ENCODE measurements around the gene PSEN2.

Gene PSEN2

DNA sequence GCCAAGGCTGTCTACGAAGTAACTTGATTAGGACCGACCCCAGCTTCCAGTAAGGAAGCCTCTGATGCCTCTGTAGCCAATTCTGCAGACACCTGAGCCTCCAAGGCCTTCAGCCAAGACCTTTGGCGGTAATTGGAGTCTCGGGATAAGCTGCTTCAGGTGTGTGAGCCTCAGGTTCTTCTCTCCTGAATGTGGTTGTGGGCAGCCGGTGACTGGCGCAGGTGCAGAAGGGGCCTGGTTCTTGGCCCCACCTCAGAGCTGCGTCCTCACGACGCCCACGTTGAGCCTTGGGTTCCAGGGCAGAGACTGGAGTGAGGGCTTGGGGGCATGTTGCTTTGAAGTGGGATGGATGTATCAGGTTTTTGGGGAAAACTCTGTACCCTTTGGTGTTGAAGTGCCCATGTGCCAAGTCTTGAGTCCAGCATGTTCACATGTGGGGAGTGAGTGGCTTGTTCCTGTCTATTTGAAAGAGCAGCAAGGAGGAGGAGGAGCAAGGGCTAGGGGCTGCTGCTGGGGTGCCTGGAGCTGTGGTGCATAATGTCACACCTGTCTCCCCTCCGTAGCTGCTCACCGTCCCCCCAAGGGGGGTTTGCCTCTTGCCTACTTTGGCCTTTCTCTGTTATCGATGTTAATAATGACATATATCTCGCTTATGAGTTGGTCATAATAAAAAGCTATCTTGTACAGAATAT lies 1.4 kb downstream of the PSEN2 start:
- POLR2A ChIA-PET, result no interaction called here
- Histone ChIP-seq H3K4me1 (ENCODE audit: control extremely low read depth in 1 of 4, control insufficient read depth in 4 of 4, insufficient read depth in 4 of 4, low read length in 3 of 4) (peaks cover 0 to 41% (median 36%) of the 10 kb centered on the region in 4 experiments), H3K27me3 (replicated peaks in 2 of 5; ENCODE audit: control insufficient read depth in 4 of 5, insufficient read depth in 5 of 5, low read length in 4 of 5) (no peaks in the 10 kb centered on the region), H3K36me3 (ENCODE audit: control insufficient read depth in 4 of 4, insufficient read depth in 4 of 4, low read length in 3 of 4) (peaks cover 0 to 2% (median under 1%) of the 10 kb centered on the region in 4 experiments), H3K4me3 (ENCODE audit: control insufficient read depth in 1 of 7, extremely low read depth in 1 of 7, insufficient read depth in 4 of 7, low read depth in 2 of 7, low read length in 6 of 7) (peak overlapping the region in 4 of 7 experiments; percentile 70 to 80 (median 76)), H3K9me3 (ENCODE audit: control extremely low read depth in 1 of 5, control insufficient read depth in 4 of 5, insufficient read depth in 2 of 5, low read depth in 1 of 5, low read length in 4 of 5) (no peaks in the 10 kb centered on the region), H3K27ac (ENCODE audit: insufficient read depth in 1 of 2, low read depth in 1 of 2, low read length in 2 of 2, poor library complexity in 1 of 2, severe bottlenecking in 2 of 2) (no peak overlapping the region)
- CTCF ChIA-PET, result interaction anchor here (0.7 kb wide), 2 partner anchors 12 to 246 kb away, joined by 3 read pairs; no protein-coding TSS in a partner anchor
- DNase-seq, result no peak
- 97% methylated on average over 12 of the region's 14 CpGs for WGBS (ENCODE audit: insufficient coverage)

DNA sequence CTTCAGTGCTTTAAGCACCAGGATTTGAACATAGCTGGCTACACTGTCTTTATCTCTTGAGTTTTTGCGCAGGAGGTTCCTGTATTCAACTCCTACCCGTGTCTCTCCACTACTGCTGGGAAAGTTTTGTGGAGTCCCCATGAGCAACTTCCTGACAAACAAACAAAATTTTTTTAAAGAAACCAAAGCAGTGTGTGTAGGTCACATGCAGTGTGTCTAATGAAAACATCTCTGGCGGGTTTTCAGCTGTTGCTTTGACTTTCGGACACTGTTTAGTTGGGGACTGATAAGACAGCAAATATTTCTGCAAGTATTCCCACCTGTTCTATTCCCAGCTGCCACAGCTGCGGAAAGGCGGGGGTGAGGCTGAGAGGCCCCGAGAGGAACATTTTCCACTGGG lies 2.0 kb downstream of the PSEN2 start:
- Histone ChIP-seq H3K4me3 (ENCODE audit: control insufficient read depth in 1 of 7, extremely low read depth in 1 of 7, insufficient read depth in 4 of 7, low read depth in 2 of 7, low read length in 6 of 7) (peak overlapping the region in 2 of 7 experiments; percentile 24 to 44), H3K4me1 (ENCODE audit: control extremely low read depth in 1 of 4, control insufficient read depth in 4 of 4, insufficient read depth in 4 of 4, low read length in 3 of 4) (peaks cover 0 to 41% (median 36%) of the 10 kb centered on the region in 4 experiments), H3K27ac (ENCODE audit: insufficient read depth in 1 of 2, low read depth in 1 of 2, low read length in 2 of 2, poor library complexity in 1 of 2, severe bottlenecking in 2 of 2) (no peak overlapping the region), H3K27me3 (replicated peaks in 2 of 5; ENCODE audit: control insufficient read depth in 4 of 5, insufficient read depth in 5 of 5, low read length in 4 of 5) (no peaks in the 10 kb centered on the region), H3K36me3 (ENCODE audit: control insufficient read depth in 4 of 4, insufficient read depth in 4 of 4, low read length in 3 of 4) (peaks cover 0 to 8% (median 4%) of the 10 kb centered on the region in 4 experiments), H3K9me3 (ENCODE audit: control extremely low read depth in 1 of 5, control insufficient read depth in 4 of 5, insufficient read depth in 2 of 5, low read depth in 1 of 5, low read length in 4 of 5) (no peaks in the 10 kb centered on the region)
- 24% methylated on average over 3 of the region's 7 CpGs for WGBS (ENCODE audit: insufficient coverage)
- peak in 2 of 3 donors; percentile 40 to 61 for DNase-seq
- ChIA-PET POLR2A (no interaction called here), CTCF (interaction anchor here (0.7 kb wide), 1 partner anchor 246 kb away, joined by 3 read pairs; no protein-coding TSS in a partner anchor)

DNA sequence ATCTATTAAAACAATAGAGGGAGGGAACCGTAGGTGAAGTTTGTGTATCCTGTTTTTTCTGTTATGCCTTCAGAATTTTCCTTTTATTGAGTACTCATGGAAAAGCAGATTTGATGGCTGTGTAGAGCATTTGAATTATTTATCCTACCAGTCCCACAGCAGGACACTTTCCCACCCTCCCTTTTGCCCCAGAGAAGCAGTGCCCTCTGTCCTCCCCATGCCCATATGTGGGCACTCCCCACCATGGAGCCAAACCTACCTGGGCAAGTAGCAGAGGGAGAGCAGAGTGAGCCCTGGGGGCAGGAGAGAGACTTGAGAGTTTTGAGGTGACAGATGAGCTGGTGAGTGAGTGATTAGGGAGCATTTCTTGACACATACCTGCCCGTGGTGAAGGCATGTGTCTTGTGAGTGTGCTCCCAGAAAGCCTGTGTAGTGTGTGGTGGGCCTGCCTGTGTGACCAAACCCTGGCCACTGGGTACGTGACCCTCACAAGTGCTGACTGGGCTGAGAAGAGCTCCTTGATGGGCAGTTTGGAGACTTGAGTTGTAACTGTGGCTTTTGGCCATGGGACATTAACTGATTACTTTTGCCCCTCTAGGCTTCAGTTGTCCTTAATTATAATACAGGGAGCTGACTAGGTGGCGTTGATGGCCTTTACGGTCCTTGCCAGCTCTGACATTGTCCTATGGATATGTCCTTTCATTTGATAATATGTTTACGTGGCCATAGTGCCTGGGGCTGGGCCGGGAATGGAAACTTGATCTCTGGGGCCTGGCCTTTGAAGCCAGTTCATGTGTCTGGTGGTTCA lies 3.6 kb downstream of the PSEN2 start:
- WGBS (ENCODE audit: insufficient coverage), result 91% methylated on average over 6 of the region's 7 CpGs
- peaks cover 0 to 11% (median 4%) of the 10 kb centered on the region in 4 experiments for H3K36me3 ChIP-seq (ENCODE audit: control insufficient read depth in 4 of 4, insufficient read depth in 4 of 4, low read length in 3 of 4)
- H3K4me1 ChIP-seq (ENCODE audit: control extremely low read depth in 1 of 4, control insufficient read depth in 4 of 4, insufficient read depth in 4 of 4, low read length in 3 of 4), result peaks cover 0 to 41% (median 36%) of the 10 kb centered on the region in 4 experiments
- no peak overlapping the region for H3K4me3 ChIP-seq (ENCODE audit: control insufficient read depth in 1 of 7, extremely low read depth in 1 of 7, insufficient read depth in 4 of 7, low read depth in 2 of 7, low read length in 6 of 7)
- ChIA-PET POLR2A (no interaction called here), CTCF (interaction anchor here (0.6 to 1.3 kb wide), 2 partner anchors 9 to 15 kb away, joined by 3 read pairs; no protein-coding TSS in a partner anchor)
- no peaks in the 10 kb centered on the region for H3K9me3 ChIP-seq (ENCODE audit: control extremely low read depth in 1 of 5, control insufficient read depth in 4 of 5, insufficient read depth in 2 of 5, low read depth in 1 of 5, low read length in 4 of 5)
- no peaks in the 10 kb centered on the region for H3K27me3 ChIP-seq (replicated peaks in 2 of 5; ENCODE audit: control insufficient read depth in 4 of 5, insufficient read depth in 5 of 5, low read length in 4 of 5)
- H3K27ac ChIP-seq (ENCODE audit: insufficient read depth in 1 of 2, low read depth in 1 of 2, low read length in 2 of 2, poor library complexity in 1 of 2, severe bottlenecking in 2 of 2), result no peak overlapping the region
- DNase-seq, result no peak

DNA sequence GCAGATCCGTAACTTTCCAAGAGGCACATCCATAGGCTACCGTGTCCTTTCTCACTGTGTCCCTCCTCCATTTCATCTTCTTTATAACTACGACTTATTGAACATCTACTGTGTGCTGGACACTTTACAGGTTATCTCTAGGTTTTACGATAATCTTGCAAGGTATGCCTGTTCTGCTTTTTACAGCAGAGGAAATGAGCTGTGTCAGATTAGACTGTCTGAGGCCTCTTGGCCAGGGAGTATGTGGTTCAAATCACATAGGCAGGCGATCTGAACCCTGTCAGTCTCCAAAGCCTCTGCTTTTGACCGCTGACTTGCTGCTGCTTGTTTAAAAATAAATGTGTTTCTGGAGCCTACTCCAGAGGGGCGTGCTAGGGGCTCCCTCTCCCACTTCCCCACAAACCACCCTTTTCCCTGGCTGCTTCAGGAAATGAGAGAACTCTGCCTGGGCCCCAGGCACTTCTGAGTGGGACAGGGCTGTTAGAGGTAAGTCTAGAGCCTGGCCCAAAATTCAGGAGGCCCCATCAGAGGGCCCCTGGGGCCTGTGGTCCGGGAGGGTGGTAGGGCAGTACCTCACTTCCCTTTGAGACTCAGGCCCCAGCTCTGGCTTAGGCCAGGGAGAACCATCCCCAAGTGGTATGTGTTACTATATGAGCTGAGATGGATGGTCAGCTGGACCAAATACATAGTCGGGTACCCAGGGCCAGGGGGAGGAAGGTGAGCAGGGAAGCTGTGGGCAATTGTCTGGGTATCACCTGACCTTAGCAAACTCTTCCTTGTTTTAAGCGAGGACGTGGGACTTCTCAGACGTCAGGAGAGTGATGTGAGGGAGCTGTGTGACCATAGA lies 4.4 kb downstream of the PSEN2 start:
- Histone ChIP-seq H3K4me3 (ENCODE audit: control insufficient read depth in 1 of 7, extremely low read depth in 1 of 7, insufficient read depth in 4 of 7, low read depth in 2 of 7, low read length in 6 of 7) (no peak overlapping the region), H3K4me1 (ENCODE audit: control extremely low read depth in 1 of 4, control insufficient read depth in 4 of 4, insufficient read depth in 4 of 4, low read length in 3 of 4) (peaks cover 0 to 41% (median 36%) of the 10 kb centered on the region in 4 experiments), H3K27ac (ENCODE audit: insufficient read depth in 1 of 2, low read depth in 1 of 2, low read length in 2 of 2, poor library complexity in 1 of 2, severe bottlenecking in 2 of 2) (no peak overlapping the region), H3K36me3 (ENCODE audit: control insufficient read depth in 4 of 4, insufficient read depth in 4 of 4, low read length in 3 of 4) (peaks cover 0 to 16% (median 6%) of the 10 kb centered on the region in 4 experiments), H3K27me3 (replicated peaks in 2 of 5; ENCODE audit: control insufficient read depth in 4 of 5, insufficient read depth in 5 of 5, low read length in 4 of 5) (no peaks in the 10 kb centered on the region), H3K9me3 (ENCODE audit: control extremely low read depth in 1 of 5, control insufficient read depth in 4 of 5, insufficient read depth in 2 of 5, low read depth in 1 of 5, low read length in 4 of 5) (no peaks in the 10 kb centered on the region)
- WGBS (ENCODE audit: insufficient coverage), result 63% methylated on average over 9 of the region's 12 CpGs
- POLR2A ChIA-PET, result no interaction called here
- peak in 2 of 3 donors; percentile 20 to 30 for DNase-seq
- CTCF ChIA-PET, result interaction anchor here (0.6 to 1.3 kb wide), 3 partner anchors 8 to 16 kb away, joined by 3 read pairs; no protein-coding TSS in a partner anchor

DNA sequence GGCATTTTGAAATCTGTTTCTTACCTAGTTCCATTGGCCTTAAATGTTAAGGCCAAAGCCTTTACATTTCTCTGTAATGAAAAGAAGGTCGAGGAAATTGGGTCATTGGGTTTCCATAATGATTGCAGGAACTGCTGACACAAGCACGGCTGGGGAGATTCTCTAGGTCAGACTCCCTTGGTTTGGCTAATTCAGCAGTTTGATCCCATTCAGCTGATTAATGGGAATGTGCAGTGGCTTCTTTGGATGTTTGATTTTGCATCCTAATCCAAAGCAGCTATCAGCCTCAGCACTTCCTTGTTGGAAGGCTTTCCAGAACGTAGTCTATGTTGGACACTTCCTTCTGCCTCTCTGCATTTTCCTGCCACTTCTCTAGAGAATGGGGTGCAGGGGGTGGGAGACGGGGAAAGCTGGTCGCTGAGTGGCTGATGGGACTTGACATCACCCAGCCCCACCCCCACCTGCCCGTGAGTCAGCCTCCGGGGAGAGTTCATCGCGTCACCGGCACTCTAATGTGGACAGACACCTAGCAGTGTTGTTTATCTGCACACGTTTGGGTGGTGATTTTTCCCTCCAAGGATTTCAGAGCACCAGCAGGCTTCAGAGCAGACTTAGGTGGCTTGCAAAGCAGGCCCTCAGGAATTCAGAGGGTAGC lies 5.4 kb downstream of the PSEN2 start:
- WGBS (ENCODE audit: insufficient coverage), result 95% methylated on average over 4 of the region's 11 CpGs
- POLR2A ChIA-PET, result no interaction called here
- Histone ChIP-seq H3K4me1 (ENCODE audit: control extremely low read depth in 1 of 4, control insufficient read depth in 4 of 4, insufficient read depth in 4 of 4, low read length in 3 of 4) (peaks cover 0 to 33% (median 27%) of the 10 kb centered on the region in 4 experiments), H3K36me3 (ENCODE audit: control insufficient read depth in 4 of 4, insufficient read depth in 4 of 4, low read length in 3 of 4) (peaks cover 0 to 19% (median 7%) of the 10 kb centered on the region in 4 experiments), H3K9me3 (ENCODE audit: control extremely low read depth in 1 of 5, control insufficient read depth in 4 of 5, insufficient read depth in 2 of 5, low read depth in 1 of 5, low read length in 4 of 5) (no peaks in the 10 kb centered on the region), H3K27me3 (replicated peaks in 2 of 5; ENCODE audit: control insufficient read depth in 4 of 5, insufficient read depth in 5 of 5, low read length in 4 of 5) (no peaks in the 10 kb centered on the region), H3K27ac (ENCODE audit: insufficient read depth in 1 of 2, low read depth in 1 of 2, low read length in 2 of 2, poor library complexity in 1 of 2, severe bottlenecking in 2 of 2) (no peak overlapping the region), H3K4me3 (ENCODE audit: control insufficient read depth in 1 of 7, extremely low read depth in 1 of 7, insufficient read depth in 4 of 7, low read depth in 2 of 7, low read length in 6 of 7) (no peak overlapping the region)
- no peak for DNase-seq
- CTCF ChIA-PET, result interaction anchor here (1.1 kb wide), 1 partner anchor 11 kb away, joined by 3 read pairs; no protein-coding TSS in a partner anchor

DNA sequence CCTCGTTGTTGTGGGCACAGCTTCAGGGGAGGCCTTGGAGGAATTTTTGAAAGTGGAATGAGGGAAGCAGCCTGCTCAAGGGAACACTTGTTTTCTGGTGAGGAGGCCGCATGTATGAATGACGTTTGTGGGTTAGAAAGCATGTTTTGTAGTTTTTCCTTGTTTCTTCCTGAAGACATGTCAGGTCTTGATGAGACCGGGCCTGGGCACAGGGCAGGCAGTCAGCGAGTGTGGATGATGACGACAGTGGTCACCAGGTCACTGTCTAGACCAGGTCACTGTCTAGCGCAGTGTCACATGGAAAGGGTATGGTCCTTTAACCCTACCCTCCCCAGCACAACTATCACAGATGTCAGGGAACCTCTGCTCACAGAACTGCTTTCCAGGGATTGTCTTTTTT lies 7.3 kb downstream of the PSEN2 start:
- peaks cover 0 to 27% (median 7%) of the 10 kb centered on the region in 4 experiments for H3K36me3 ChIP-seq (ENCODE audit: control insufficient read depth in 4 of 4, insufficient read depth in 4 of 4, low read length in 3 of 4)
- no peaks in the 10 kb centered on the region for H3K27me3 ChIP-seq (replicated peaks in 2 of 5; ENCODE audit: control insufficient read depth in 4 of 5, insufficient read depth in 5 of 5, low read length in 4 of 5)
- DNase-seq, result no peak
- no peak overlapping the region for H3K4me3 ChIP-seq (ENCODE audit: control insufficient read depth in 1 of 7, extremely low read depth in 1 of 7, insufficient read depth in 4 of 7, low read depth in 2 of 7, low read length in 6 of 7)
- H3K9me3 ChIP-seq (ENCODE audit: control extremely low read depth in 1 of 5, control insufficient read depth in 4 of 5, insufficient read depth in 2 of 5, low read depth in 1 of 5, low read length in 4 of 5), result no peaks in the 10 kb centered on the region
- ChIA-PET CTCF (no interaction called here), POLR2A (no interaction called here)
- H3K4me1 ChIP-seq (ENCODE audit: control extremely low read depth in 1 of 4, control insufficient read depth in 4 of 4, insufficient read depth in 4 of 4, low read length in 3 of 4), result peaks cover 3 to 22% (median 16%) of the 10 kb centered on the region in 4 experiments
- WGBS (ENCODE audit: insufficient coverage), result 90% methylated on average over 5 of the region's 7 CpGs
- H3K27ac ChIP-seq (ENCODE audit: insufficient read depth in 1 of 2, low read depth in 1 of 2, low read length in 2 of 2, poor library complexity in 1 of 2, severe bottlenecking in 2 of 2), result no peak overlapping the region

Data from common myeloid progenitor, CD34-positive (primary cell).